DND-41 (cell line): ENCODE data around the gene SLC6A11.

ENCODE experiments used
- ATAC-seq: fragments of 200-7000 bp; cut with Tn5 transposase; 3 replicates; pipeline ENCODE4 v1.9.1; 2021; ENCODE audit warnings: low read depth; ENCODE audit not compliant: insufficient read depth
- DNase-seq: peaks from one replicate; pipeline ENCODE4 v3.0.0-alpha.2; 2020
- H2AFZ ChIP-seq: 2 replicates; pipeline ENCODE4 v1.6.0; 2012; ENCODE audit warnings: low read depth, low read length
- H3K27ac ChIP-seq: 2 replicates; pipeline ENCODE4 v1.5.1; 2012; ENCODE audit warnings: low read length, inconsistent platforms
- H3K27me3 ChIP-seq: fragments of 200-600 bp; sonication (generic); 2 replicates; pipeline ENCODE4 v1.6.0; 2012; ENCODE audit warnings: low read length, mild to moderate bottlenecking, inconsistent platforms; ENCODE audit not compliant: insufficient read depth, poor library complexity
- H3K36me3 ChIP-seq: 2 replicates; pipeline ENCODE4 v1.5.1; 2012; ENCODE audit warnings: low read length, inconsistent platforms; ENCODE audit not compliant: insufficient read depth
- H3K4me1 ChIP-seq: 2 replicates; pipeline ENCODE4 v1.5.1; 2012; ENCODE audit warnings: mild to moderate bottlenecking, low read length; ENCODE audit not compliant: insufficient read depth
- H3K4me2 ChIP-seq: 2 replicates; pipeline ENCODE4 v1.6.0; 2012; ENCODE audit warnings: mild to moderate bottlenecking, moderate library complexity, low read length, inconsistent platforms; ENCODE audit not compliant: insufficient read depth
- H3K4me3 ChIP-seq, 2 experiments: fragments of 200-600 bp in 1 of 2; shearing (Covaris generic) in 1 of 2; 2 replicates each; pipeline ENCODE4 v1.5.1; 2012 to 2016; ENCODE audit warnings: inconsistent platforms in 2 of 2, low read length in 2 of 2, mild to moderate bottlenecking in 2 of 2, low read depth in 1 of 2, moderate library complexity in 1 of 2
- H3K79me2 ChIP-seq: 2 replicates; pipeline ENCODE4 v1.6.0; 2012; ENCODE audit warnings: low read length, inconsistent platforms; ENCODE audit not compliant: insufficient read depth
- H3K9ac ChIP-seq: 2 replicates; pipeline ENCODE4 v1.6.0; 2012; ENCODE audit warnings: low read depth, mild to moderate bottlenecking, inconsistent platforms, low read length, moderate library complexity
- H3K9me3 ChIP-seq: 2 replicates; pipeline ENCODE4 v1.5.1; 2012; ENCODE audit warnings: low read length, moderate library complexity, mild to moderate bottlenecking, inconsistent platforms; ENCODE audit not compliant: insufficient read depth, severe bottlenecking
- H4K20me1 ChIP-seq: 2 replicates; pipeline ENCODE4 v1.6.0; 2012; ENCODE audit warnings: low read length; ENCODE audit not compliant: insufficient read depth
- EZH2 ChIP-seq: IDR thresholded peaks from 3 replicates; pipeline ENCODE4 v1.6.1; 2012; ENCODE audit warnings: borderline replicate concordance, low read depth, mild to moderate bottlenecking, moderate library complexity, low read length, inconsistent platforms; ENCODE audit not compliant: severe bottlenecking
- TF ChIP-seq, protein P1 (sequence below): IDR thresholded peaks from 2 replicates; pipeline ENCODE4 v1.5.1; 2012; ENCODE audit warnings: borderline replicate concordance, low read length, moderate library complexity, mild to moderate bottlenecking; ENCODE audit not compliant: poor library complexity, severe bottlenecking; ENCODE audit errors: extremely low read depth

SLC6A11 gene

DNA sequence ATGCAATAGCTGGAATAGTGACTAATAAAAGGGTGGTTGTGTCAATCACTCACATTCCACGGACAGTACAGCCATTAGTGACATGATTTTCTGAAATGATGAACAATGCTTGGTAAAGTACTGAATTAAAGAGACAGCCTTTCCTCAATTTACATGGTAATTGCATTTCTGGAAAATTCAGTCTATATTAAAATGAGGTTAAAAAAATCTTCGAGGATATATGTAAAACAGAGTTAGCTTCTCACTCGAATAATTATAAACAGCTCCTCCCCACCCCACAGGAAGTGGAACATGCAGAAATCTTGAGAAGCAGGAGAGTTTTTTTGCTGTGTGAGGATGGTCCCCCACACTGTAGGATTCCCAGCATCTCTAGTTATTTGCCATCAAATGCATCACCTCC, 42.1 kb downstream of the SLC6A11 start:
- no peak overlapping the region for H3K4me3 ChIP-seq
- no peak for DNase-seq
- no peaks in the 10 kb centered on the region for H3K9me3 ChIP-seq
- H3K9ac ChIP-seq: no peak overlapping the region
- no peak overlapping the region for H3K27ac ChIP-seq
- H2AFZ ChIP-seq: no peak overlapping the region
- no peaks in the 10 kb centered on the region for H4K20me1 ChIP-seq
- H3K4me1 ChIP-seq: no peaks in the 10 kb centered on the region
- no peaks in the 10 kb centered on the region for H3K79me2 ChIP-seq
- H3K27me3 ChIP-seq: no peaks in the 10 kb centered on the region
- no peak for ATAC-seq
- no peaks in the 10 kb centered on the region for H3K36me3 ChIP-seq
- TF ChIP-seq EZH2: no peak
- TF ChIP-seq, protein P1, sequence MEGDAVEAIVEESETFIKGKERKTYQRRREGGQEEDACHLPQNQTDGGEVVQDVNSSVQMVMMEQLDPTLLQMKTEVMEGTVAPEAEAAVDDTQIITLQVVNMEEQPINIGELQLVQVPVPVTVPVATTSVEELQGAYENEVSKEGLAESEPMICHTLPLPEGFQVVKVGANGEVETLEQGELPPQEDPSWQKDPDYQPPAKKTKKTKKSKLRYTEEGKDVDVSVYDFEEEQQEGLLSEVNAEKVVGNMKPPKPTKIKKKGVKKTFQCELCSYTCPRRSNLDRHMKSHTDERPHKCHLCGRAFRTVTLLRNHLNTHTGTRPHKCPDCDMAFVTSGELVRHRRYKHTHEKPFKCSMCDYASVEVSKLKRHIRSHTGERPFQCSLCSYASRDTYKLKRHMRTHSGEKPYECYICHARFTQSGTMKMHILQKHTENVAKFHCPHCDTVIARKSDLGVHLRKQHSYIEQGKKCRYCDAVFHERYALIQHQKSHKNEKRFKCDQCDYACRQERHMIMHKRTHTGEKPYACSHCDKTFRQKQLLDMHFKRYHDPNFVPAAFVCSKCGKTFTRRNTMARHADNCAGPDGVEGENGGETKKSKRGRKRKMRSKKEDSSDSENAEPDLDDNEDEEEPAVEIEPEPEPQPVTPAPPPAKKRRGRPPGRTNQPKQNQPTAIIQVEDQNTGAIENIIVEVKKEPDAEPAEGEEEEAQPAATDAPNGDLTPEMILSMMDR: no peak
- no peak overlapping the region for H3K4me2 ChIP-seq

DNA sequence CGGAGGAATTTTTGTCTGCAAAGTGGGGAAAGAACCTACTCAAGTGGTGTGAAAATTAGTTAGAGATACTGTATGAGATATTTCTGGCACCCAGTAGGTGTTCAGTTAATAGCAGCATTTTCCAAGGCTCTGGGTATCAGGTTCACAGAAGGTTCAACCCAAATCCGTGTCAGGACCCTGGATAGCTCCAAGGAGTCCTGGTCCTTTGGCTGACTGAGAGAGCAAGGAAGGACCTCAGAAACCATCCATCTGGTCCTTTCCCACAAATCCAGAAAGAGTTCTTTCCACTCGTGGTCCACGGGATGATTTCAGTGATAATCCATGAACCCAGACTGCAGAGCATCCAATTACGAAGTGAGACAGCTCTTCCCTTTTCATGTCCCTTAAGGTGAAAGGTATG, 51.4 kb downstream of the SLC6A11 start:
- Histone ChIP-seq H3K9ac (no peak overlapping the region), H3K79me2 (no peaks in the 10 kb centered on the region), H4K20me1 (no peaks in the 10 kb centered on the region; the same call in 1 of the 2 replicates), H3K27ac (no peak overlapping the region), H2AFZ (no peak overlapping the region), H3K4me3 (no peak overlapping the region), H3K36me3 (no peaks in the 10 kb centered on the region), H3K27me3 (peaks cover 5% of the 10 kb centered on the region), H3K4me1 (no peaks in the 10 kb centered on the region), H3K4me2 (no peak overlapping the region), H3K9me3 (no peaks in the 10 kb centered on the region)
- DNase-seq: peak; percentile 48
- no peak for ATAC-seq
- TF ChIP-seq EZH2: no peak
- TF ChIP-seq, protein P1: no peak

DNA sequence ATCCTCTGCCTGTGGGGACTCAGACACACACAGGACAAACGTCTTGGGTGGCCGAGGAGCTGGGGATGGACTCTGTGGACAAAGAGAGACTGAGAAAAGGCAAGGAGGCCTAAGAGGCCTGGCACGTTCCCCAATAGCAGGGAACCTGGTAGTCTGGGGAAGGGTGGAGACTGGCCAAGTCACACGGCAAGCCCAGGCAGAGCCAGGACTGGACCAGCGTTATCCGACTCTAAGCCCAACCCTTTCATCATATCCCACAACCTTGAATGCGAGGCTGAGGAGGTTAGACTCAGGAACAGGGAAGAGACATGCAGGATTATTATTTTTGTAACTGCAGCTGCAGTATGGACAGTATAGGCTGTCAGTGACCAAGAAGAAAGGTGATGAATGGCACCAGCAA, 53.4 kb downstream of the SLC6A11 start:
- no peak overlapping the region for H3K9ac ChIP-seq
- no peaks in the 10 kb centered on the region for H3K9me3 ChIP-seq
- no peak overlapping the region for H2AFZ ChIP-seq
- ATAC-seq (no peak), DNase-seq (no peak)
- TF ChIP-seq, protein P1: no peak
- no peak for TF ChIP-seq EZH2
- H4K20me1 ChIP-seq: no peaks in the 10 kb centered on the region; the same call in 1 of the 2 replicates
- no peaks in the 10 kb centered on the region for H3K79me2 ChIP-seq
- H3K27me3 ChIP-seq: peaks cover 5% of the 10 kb centered on the region
- H3K4me3 ChIP-seq: no peak overlapping the region
- H3K4me1 ChIP-seq: no peaks in the 10 kb centered on the region
- H3K36me3 ChIP-seq: no peaks in the 10 kb centered on the region
- no peak overlapping the region for H3K27ac ChIP-seq
- H3K4me2 ChIP-seq: no peak overlapping the region

DNA sequence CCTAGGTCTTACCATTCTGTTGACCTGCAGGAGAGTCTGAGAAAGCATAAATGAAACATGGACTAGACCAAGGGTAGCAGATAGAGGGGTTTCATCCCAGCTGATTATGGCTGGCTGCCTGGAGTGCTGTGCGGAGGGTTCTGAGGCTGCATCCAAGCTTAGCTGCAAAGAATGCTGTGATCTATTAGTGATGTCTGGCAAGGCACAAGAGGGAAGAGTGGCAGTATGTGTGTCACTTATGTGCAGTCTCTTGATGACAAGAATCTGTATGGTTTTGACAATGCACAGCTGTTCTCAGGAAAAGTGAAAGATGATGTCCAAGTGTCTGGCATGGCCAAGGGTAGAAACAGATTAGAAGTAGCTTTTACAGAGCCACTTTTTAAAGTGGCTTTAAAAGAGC, 54.3 kb downstream of the SLC6A11 start:
- Histone ChIP-seq H3K27me3 (peaks cover 5% of the 10 kb centered on the region), H3K9me3 (no peaks in the 10 kb centered on the region), H3K4me3 (no peak overlapping the region), H3K4me1 (no peaks in the 10 kb centered on the region), H3K27ac (no peak overlapping the region), H3K36me3 (no peaks in the 10 kb centered on the region), H4K20me1 (no peaks in the 10 kb centered on the region; the same call in 1 of the 2 replicates), H3K9ac (no peak overlapping the region), H3K79me2 (no peaks in the 10 kb centered on the region), H2AFZ (no peak overlapping the region), H3K4me2 (no peak overlapping the region)
- ATAC-seq (no peak), DNase-seq (no peak)
- no peak for TF ChIP-seq EZH2
- TF ChIP-seq, protein P1: no peak
